Measurements from ENCODE around the gene TSTD2. TPM values are rescaled to one million over a fixed set of nuclear protein-coding genes. Genes with fewer than 3 reads are reported as not detected.

Gene TSTD2
- total RNA-seq, 1 donor from 2014 or later: 17.5 TPM

DNA sequence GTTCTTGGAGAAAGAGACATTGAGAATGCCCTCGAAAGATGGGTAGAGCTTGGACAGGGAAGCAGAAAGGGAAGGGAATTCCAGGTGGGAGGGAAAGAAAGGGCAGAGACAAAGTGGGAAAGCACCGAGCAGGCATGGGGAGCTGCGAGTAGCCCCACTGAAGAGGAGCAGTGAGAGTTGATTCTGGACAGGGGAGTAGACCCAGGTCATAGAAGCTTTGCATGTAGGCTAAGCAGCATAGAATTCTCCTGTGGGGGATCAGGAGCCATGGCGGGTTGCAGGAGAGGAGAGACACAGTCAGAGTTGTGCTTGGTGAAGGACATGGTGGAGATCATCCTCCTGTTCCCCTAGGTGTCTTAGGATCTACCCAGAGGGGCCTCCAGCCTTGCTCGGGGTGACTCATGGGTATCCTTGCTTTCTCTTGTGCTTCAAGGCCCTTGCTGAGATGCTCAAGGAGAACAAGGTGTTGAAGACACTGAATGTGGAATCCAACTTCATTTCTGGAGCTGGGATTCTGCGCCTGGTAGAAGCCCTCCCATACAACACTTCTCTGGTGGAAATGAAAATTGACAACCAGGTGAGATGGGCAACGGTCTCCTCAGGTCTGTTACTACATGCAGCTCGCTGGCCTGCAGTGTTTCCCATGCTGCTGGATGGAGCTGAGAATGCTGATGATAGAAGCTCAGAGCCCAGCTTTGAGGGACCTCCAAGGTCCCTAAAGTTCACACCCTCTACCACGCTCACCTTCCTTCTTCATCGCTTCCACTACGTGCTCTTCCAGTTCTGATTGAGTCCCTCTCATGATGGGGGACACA, 64.5 kb downstream of the TSTD2 start:
- H3K4me1 Mint-ChIP-seq (ENCODE audit: unreplicated experiment): no peaks in the 10 kb centered on the region
- no peaks in the 10 kb centered on the region for H3K9me3 Mint-ChIP-seq (ENCODE audit: unreplicated experiment)
- peaks cover 1% of the 10 kb centered on the region for H3K27me3 Mint-ChIP-seq (ENCODE audit: unreplicated experiment)
- no peaks in the 10 kb centered on the region for H3K36me3 Mint-ChIP-seq (ENCODE audit: low read depth, unreplicated experiment)
- no peak overlapping the region for H3K27ac Mint-ChIP-seq (ENCODE audit: unreplicated experiment)
- no peak overlapping the region for H3K4me3 Mint-ChIP-seq (ENCODE audit: unreplicated experiment)
- TF ChIP-seq, protein P1, sequence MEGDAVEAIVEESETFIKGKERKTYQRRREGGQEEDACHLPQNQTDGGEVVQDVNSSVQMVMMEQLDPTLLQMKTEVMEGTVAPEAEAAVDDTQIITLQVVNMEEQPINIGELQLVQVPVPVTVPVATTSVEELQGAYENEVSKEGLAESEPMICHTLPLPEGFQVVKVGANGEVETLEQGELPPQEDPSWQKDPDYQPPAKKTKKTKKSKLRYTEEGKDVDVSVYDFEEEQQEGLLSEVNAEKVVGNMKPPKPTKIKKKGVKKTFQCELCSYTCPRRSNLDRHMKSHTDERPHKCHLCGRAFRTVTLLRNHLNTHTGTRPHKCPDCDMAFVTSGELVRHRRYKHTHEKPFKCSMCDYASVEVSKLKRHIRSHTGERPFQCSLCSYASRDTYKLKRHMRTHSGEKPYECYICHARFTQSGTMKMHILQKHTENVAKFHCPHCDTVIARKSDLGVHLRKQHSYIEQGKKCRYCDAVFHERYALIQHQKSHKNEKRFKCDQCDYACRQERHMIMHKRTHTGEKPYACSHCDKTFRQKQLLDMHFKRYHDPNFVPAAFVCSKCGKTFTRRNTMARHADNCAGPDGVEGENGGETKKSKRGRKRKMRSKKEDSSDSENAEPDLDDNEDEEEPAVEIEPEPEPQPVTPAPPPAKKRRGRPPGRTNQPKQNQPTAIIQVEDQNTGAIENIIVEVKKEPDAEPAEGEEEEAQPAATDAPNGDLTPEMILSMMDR (IDR thresholded peaks at IDR 0.05; ENCODE audit: unreplicated experiment): no peak
- DNase-seq (ENCODE audit: low spot score): no peak

DNA sequence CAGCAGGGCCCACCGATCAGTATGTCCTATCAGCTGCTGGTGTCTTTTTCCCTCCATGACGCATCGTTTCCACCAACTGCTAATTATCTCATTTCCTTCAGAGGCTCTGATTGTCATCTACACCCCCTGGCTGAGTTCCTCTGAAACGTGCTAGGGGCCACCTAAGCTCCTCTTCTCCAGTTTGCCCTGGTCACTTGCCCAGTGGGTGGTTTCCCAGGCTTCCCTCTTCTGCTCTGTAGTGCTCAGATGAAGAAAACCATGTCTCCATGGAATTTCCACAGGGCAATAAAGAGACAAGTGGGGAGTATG, 65.3 kb downstream of the TSTD2 start:
- H3K4me3 Mint-ChIP-seq (ENCODE audit: unreplicated experiment): no peak overlapping the region
- H3K4me1 Mint-ChIP-seq (ENCODE audit: unreplicated experiment): no peaks in the 10 kb centered on the region
- DNase-seq (ENCODE audit: low spot score): no peak
- no peaks in the 10 kb centered on the region for H3K9me3 Mint-ChIP-seq (ENCODE audit: unreplicated experiment)
- H3K27ac Mint-ChIP-seq (ENCODE audit: unreplicated experiment): no peak overlapping the region
- TF ChIP-seq, protein P1 (IDR thresholded peaks at IDR 0.05; ENCODE audit: unreplicated experiment): no peak
- H3K27me3 Mint-ChIP-seq (ENCODE audit: unreplicated experiment): peaks cover 1% of the 10 kb centered on the region
- no peaks in the 10 kb centered on the region for H3K36me3 Mint-ChIP-seq (ENCODE audit: low read depth, unreplicated experiment)

- Mint-ChIP-seq H3K27me3 (ENCODE audit: unreplicated experiment) (peaks cover 1% of the 10 kb centered on the region), H3K9me3 (ENCODE audit: unreplicated experiment) (no peaks in the 10 kb centered on the region), H3K4me1 (ENCODE audit: unreplicated experiment) (no peaks in the 10 kb centered on the region), H3K27ac (ENCODE audit: unreplicated experiment) (no peak overlapping the region), H3K4me3 (ENCODE audit: unreplicated experiment) (no peak overlapping the region), H3K36me3 (ENCODE audit: low read depth, unreplicated experiment) (no peaks in the 10 kb centered on the region)
- DNase-seq (ENCODE audit: low spot score): no peak
- TF ChIP-seq, protein P1 (IDR thresholded peaks at IDR 0.05; ENCODE audit: unreplicated experiment): no peak
Observed at GRCh38 chr9:97567182-97567893, 65.8 kb downstream of the TSTD2 start.

DNA sequence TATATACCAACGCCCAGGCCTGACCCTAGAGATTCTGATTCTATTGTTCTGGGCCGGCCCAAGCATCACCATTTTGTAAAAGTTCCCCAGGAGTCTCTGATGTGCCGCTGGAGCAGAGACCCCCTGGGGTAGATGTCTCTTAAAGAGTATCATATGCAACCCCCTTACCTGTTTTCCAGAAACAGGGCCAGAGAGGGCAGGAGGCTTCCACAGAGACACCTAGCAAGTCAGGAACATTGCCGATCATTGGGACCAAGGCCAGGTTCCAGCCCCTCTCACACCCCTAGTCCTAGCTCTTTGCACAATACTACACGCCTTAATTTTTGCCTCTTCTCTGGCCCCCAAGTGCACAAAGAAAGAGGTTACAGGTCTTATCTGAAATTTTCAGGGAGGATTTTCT, 67.9 kb downstream of the TSTD2 start:
- H3K27ac Mint-ChIP-seq (ENCODE audit: unreplicated experiment): no peak overlapping the region
- TF ChIP-seq, protein P1 (IDR thresholded peaks at IDR 0.05; ENCODE audit: unreplicated experiment): no peak
- no peak overlapping the region for H3K4me3 Mint-ChIP-seq (ENCODE audit: unreplicated experiment)

More for the DNA sequence above, 67.9 kb downstream of the TSTD2 start:
- H3K9me3 Mint-ChIP-seq (ENCODE audit: unreplicated experiment): no peaks in the 10 kb centered on the region
- H3K36me3 Mint-ChIP-seq (ENCODE audit: low read depth, unreplicated experiment): peaks cover 4% of the 10 kb centered on the region
- peaks cover 5% of the 10 kb centered on the region for H3K4me1 Mint-ChIP-seq (ENCODE audit: unreplicated experiment)
- peaks cover 1% of the 10 kb centered on the region for H3K27me3 Mint-ChIP-seq (ENCODE audit: unreplicated experiment)
- DNase-seq (ENCODE audit: low spot score): no peak
